ENCODE results near the gene TXN.
"Not testable (repeated sequence)": the region's sequence is repeated elsewhere in the genome, so short reads cannot be mapped to it uniquely, and the experiment has no call there.

TXN gene

GRCh38 chr9:110255463-110256379 lies 586 bp downstream of the TXN start:
- DNase-seq = peak in 1 of 2 donors; percentile 27

GRCh38 chr9:110255034-110255462 lies 1.3 kb downstream of the TXN start:
- DNase-seq = peak in 1 of 2 donors; percentile 14

GRCh38 chr9:110254500-110254899 lies 1.8 kb downstream of the TXN start:
- no peak for DNase-seq

DNA sequence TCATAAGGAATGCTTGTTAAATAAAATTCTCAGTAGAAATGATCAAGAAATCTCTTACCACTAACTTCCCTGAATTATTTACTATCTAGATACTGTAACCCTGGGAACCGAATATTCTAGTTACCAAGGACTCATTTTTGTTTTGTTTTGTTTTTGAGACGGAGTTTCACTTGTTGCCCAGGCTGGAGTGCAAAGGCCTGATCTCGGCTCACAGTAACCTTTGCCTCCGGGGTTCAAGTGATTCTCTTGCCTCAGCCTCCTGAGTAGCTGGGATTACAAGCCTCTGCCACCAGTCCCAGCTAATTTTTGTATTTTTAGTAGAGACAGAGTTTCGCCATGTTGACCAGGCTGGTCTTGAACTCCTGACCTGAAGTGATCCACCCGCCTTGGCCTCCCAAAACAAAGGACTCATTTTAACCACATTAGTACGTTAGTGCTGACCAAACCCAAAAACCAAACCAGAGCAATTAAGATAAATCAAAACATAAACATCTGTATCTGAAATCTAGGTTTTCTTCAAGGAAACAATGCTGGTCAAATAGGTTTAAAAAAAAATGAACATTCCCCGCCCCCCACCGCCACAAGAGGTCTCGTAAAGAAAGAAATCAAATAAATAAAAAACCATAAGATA lies 3.7 kb downstream of the TXN start:
- DNase-seq = no peak

DNA sequence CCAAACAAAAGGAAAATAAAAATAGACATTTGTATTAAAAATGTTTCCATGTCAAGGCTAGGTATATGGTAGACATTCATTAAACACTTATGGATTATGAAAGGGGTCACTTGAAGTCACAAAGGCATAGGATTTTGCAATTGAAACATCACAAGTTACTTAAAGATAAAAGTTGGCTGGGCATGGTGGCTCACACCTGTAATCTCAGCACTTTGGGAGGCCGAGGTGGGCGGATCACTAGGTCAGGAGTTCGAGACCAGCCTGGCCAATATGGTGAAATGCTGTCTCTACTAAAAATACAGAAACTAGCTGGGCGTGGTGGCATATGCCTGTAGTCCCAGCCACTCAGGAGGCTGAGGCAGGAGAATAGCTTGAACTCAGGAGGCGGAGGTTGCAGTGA lies 4.5 kb downstream of the TXN start:
- DNase-seq = not testable (repeated sequence)

GRCh38 chr9:110251212-110251611 lies 5.1 kb downstream of the TXN start:
- no peak for DNase-seq

DNA sequence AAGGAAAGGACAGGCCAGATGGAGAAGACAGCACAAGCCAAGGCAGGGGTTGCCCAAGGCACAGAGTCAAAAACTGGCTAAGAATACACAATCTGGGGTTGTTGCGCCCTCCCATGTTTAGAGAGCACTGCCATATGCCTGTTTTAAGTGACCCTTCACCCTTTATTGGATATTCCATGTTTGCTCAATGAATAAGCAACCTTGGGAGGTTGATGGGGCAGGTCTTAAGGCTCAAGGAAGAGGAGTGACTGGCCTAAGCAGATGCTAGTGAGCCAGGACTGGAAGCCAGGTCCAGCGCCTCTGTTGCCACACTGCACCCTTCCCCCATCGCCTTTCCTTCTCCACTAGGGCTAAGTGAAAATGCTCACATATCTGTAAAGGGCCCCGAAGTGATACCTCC lies 6.7 kb downstream of the TXN start:
- no peak for DNase-seq

- DNase-seq = no peak
These were observed 7.9 kb downstream of the TXN start for GRCh38 chr9:110248361-110248760.

DNA sequence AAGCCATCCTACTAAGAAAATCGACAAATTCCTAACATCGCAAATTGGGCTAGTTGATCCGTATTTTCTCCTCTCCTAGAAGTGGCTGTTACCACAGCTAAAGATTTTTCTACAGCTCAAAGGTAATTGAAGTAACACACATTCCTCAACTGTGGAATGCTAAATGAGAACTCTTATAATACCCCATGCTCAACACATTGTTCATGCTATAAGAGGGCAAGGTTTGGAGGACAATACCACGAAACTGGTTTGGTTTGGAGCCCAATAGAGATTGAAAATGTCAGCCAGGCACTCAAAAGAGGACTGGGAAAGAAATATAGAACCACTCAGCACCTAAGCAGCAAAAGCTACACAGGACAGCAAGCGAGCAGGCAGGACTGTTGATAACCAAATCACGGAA lies 10.1 kb downstream of the TXN start:
- DNase-seq = no peak

DNA sequence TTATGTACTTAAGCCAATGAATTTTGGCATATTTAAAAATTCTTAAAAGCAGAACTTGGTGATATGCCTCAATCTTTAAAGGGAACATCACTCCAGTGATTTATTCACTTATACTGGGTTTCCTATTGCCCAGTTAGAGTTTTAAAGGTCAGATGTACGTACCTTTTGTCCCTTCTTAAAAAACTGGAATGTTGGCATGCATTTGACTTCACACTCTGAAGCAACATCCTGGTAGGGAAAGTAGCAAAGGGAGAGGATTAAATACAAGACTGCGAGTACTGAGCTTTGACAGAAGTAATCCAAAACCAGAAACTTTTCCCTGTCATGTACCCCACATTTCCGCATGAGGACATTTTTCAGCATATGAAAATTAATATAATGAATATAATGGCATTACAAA lies 11.7 kb downstream of the TXN start:
- DNase-seq = no peak

- DNase-seq = no peak
These were observed 14.4 kb downstream of the TXN start for GRCh38 chr9:110241858-110242321.

- DNase-seq = no peak
These were observed 14.9 kb downstream of the TXN start for GRCh38 chr9:110241260-110241857.

GRCh38 chr9:110240198-110240597 lies 16.1 kb downstream of the TXN start:
- DNase-seq = no peak

DNA sequence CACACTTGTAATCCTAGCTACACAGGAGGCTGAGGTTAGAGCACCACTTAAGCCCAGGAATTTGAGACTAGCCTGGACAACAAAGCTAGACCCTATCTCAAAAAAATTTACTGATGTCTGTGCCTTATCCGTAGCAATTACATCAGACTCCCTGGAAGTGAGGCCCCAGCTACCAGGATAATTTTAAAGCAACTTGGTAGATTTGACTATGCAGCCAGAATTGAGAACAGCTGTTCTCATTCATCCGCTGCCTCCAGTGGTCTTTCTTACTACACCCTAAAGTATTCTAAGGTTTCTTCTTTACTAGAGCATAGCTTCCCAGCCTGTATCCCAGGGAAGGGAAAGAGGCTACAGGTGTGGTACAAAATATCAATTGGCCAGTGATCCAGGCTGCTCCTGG lies 28.0 kb downstream of the TXN start:
- no peak for DNase-seq

GRCh38 chr9:110224583-110224982 lies 31.7 kb downstream of the TXN start:
- DNase-seq = no peak

GRCh38 chr9:110220809-110221208 lies 35.5 kb downstream of the TXN start:
- no peak for DNase-seq

DNA sequence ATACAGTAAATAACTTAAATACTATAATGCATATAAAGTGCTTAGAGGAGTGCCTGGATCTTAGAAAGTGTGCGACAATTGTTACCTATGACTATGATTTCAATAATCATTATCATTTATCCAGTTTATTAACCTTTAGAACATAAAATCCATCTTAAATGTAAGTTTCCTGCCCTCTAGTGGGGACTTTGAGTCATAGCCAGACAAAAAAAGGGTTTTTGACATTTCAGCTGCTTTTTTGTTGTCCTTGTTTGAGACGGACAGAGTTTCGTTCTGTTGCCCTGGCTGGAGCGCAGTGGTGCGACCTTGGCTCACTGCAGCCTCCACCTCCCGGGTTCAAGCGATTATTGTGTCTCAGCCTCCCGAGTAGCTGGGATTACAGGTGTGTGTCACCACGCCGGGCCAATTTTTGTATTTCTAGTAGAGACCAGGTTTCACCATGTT lies 38.6 kb downstream of the TXN start:
- DNase-seq = peak in 1 of 2 donors; percentile 35

DNA sequence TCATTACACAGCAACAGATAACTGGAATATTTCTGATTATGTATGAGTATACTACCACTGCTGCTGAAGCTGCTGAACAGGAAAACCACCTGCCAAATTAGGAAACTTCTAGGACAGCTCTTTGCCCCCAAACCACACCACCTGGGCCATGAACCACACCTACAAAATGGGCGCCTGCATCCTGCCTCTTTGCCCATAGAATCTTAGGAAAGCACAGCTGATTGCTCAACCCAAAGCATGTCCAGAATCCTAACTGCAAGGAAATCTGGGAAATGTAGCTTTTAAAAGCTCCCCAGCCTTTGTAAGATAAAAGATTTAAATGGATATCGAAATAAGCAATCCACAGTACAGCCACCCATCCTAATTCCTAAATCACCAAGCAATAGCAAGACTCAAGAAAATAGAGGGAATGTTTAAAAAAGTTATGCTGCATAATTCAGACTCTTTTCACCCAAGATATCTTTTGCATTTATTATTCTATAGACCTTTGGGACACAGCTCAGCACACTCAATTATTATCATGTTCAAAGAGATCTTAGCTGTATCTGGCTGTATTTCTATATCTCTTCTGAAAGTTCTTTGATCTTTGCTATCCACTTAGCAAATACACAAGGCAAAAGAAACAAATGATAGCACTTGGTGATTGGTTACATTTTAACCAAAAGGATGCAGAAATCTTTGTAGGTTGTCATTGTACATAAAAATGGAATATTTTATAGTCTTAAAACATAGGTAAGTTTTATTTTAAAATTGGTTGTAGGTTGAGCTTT lies 41.5 kb downstream of the TXN start:
- no peak for DNase-seq

DNA sequence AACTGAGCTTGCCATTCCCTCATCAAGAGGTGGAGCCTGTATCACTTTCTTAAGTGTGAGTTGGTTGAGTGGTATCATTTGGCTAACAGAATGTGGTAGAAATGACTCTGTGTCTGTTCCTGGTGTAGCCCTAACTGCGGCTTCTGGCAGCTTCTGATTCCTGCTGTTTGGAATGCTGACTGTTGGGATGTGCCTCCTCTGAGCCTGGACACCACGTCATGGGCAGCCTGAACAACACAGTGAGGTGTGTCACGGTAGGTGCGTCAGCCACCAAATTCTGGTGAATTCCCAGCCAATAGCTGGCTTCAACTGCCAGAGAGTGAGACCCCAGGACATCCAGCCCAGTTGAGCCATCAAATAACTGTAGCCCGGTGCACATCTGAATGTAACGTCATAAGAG lies 42.2 kb downstream of the TXN start:
- DNase-seq = no peak

DNA sequence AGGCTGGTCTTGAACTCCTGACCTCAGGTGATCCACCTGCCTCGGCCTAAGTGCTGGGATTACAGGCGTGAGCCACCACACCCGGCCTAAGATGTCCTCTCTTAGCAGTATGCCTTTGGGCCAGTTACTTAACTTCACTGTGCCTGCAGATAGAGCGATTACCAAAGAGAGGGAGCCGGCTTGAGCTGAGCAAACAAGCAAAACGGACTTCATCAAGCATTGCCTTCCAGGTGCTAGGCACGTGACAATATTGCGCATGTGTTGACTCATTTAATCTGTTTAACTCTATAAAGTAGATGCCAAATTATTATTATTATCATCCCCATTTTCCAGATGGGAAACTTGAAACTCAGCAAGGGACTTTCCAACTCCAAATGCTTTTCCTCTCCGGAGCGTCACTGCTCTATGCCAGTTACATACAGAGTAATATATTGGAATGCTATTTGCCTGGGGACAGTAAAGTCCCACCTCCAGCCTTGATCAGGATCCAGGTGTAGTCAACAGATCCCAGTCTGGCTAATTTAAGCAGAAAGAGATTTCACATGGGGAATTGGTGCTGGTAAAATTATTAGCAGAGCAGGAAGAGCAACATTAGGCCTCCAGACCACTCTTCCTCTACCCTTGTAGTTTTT lies 42.8 kb downstream of the TXN start:
- no peak for DNase-seq

DNA sequence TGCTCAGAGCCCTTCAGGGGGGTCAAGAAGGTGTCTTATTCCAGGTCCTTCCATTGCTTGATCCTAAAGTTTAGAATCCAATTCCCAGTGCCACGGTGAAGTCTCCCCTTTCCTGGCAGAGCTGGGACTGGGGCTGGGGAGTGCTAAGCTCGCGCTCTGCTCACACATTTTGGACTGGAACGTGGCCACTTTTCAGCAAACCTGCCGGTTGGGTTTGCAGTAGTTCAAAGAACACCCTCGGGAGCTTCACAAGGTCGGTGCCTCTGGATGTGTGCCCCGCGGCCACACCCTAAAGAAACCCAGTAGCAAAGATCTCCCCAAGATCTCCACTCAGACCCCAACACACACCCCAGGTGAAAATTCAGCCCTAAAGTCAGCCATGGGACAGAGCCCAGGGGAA lies 48.3 kb downstream of the TXN start, which contains the start of gene C9orf152:
TSS of gene C9orf152 (minus strand) at position 129 of the 400 bp plus-strand sequence. CDS start 580 bp downstream, outside the sequence.
- no peak for DNase-seq

DNA sequence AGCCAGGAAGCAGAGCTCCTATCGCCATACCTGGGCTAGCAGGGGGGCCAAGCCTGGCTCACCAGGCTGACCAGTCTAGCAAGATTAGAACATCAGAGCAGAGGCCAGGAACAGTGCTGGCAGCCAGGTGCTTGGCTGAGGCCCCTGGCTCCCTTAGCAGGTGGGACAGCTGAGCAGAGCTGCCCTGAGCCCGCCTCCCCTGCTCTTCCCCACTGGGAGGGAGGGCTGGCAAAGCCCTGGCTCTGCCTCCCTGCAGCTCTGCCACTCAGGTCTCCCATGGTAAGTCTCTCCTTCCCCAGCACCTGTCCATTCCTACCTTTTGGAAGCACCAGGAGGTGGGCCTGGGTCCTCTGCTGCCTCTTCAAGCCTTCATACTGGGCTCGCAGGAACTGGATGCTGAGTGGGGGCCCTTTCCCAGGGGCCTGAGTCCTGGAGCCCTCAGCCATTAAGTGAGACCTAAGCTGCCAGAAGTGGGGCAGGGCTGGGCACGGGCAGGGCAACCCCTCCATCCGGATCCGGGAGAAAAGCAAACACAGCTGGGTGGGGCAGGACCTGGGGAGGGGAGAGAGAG lies 49.2 kb downstream of the TXN start:
- DNase-seq = no peak
